HG02981 (cell line): ENCODE data around the gene MUC21.
A peak's percentile ranks its signal among the peaks of the same experiment; 100 is the strongest.

Source experiments
- ATAC-seq: cut with Tn5 transposase; IDR thresholded peaks from one replicate; pipeline ENCODE4 v1.9.1; 2021; ENCODE audit warnings: mild to moderate bottlenecking, moderate library complexity; ENCODE audit not compliant: unreplicated experiment

Gene MUC21

GRCh38 chr6:30983439-30983838 lies at the start of gene MUC21:
Gene MUC21, plus strand, starts transcription at chr6:30983718. Its CDS starts 241 bp downstream, at chr6:30983959.
- ATAC-seq = no peak

GRCh38 chr6:30935018-30935417 lies 48.5 kb upstream of the MUC21 start:
- no peak for ATAC-seq

- no peak for ATAC-seq
These were observed 46.3 kb upstream of the MUC21 start for GRCh38 chr6:30937265-30937664.

- no peak for ATAC-seq
These were observed 44.8 kb upstream of the MUC21 start for GRCh38 chr6:30938730-30939129.

- no peak for ATAC-seq
These were observed 44.0 kb upstream of the MUC21 start for GRCh38 chr6:30939473-30939872.

- no peak for ATAC-seq
These were observed 43.0 kb upstream of the MUC21 start, which contains the start of gene MUCL3 for GRCh38 chr6:30940361-30940986. Gene MUCL3, plus strand, starts transcription at chr6:30940973. Its CDS starts 27 bp downstream, at chr6:30941000.

GRCh38 chr6:30942338-30943060 lies 41.0 kb upstream of the MUC21 start:
- ATAC-seq = no peak

GRCh38 chr6:30944051-30944450 lies 39.5 kb upstream of the MUC21 start:
- ATAC-seq = no peak

GRCh38 chr6:30945281-30945680 lies 38.2 kb upstream of the MUC21 start:
- no peak for ATAC-seq

GRCh38 chr6:30947231-30947630 lies 36.3 kb upstream of the MUC21 start:
- no peak for ATAC-seq

GRCh38 chr6:30948811-30949210 lies 34.7 kb upstream of the MUC21 start:
- no peak for ATAC-seq

GRCh38 chr6:30951907-30952469 lies 31.5 kb upstream of the MUC21 start:
- no peak for ATAC-seq

GRCh38 chr6:30954631-30955366 lies 28.7 kb upstream of the MUC21 start:
- ATAC-seq = no peak

GRCh38 chr6:30955367-30956042 lies 28.0 kb upstream of the MUC21 start:
- peak; percentile 44 for ATAC-seq

GRCh38 chr6:30957716-30958115 lies 25.8 kb upstream of the MUC21 start:
- no peak for ATAC-seq

- ATAC-seq = no peak
These were observed 22.4 kb upstream of the MUC21 start for GRCh38 chr6:30960907-30961673.

- ATAC-seq = no peak
These were observed 20.8 kb upstream of the MUC21 start for GRCh38 chr6:30962716-30963115.

GRCh38 chr6:30963641-30964040 lies 19.9 kb upstream of the MUC21 start:
- no peak for ATAC-seq

- ATAC-seq = no peak
These were observed 19.4 kb upstream of the MUC21 start for GRCh38 chr6:30964075-30964474.

GRCh38 chr6:30965140-30965601 lies 18.3 kb upstream of the MUC21 start:
- no peak for ATAC-seq
